IMR-90 (cell line): ENCODE measurements around the gene LATS2.

Experiments
- BHLHE40 ChIP-seq: fragments of 150-350 bp; IDR thresholded peaks from 2 replicates; pipeline ENCODE4 v1.6.1; 2016; ENCODE audit warnings: mild to moderate bottlenecking, low read depth, low read length
- CEBPB ChIP-seq: IDR thresholded peaks from 2 replicates; pipeline ENCODE4 v1.6.1; 2012; ENCODE audit warnings: low read depth, low read length, improper control_type of control experiment
- CHD1 ChIP-seq: IDR thresholded peaks from 2 replicates; pipeline ENCODE4 v1.6.1; 2012; ENCODE audit warnings: low read depth, low read length, improper control_type of control experiment
- CTCF ChIP-seq: conservative IDR thresholded peaks from 2 replicates; pipeline ENCODE4 v1.5.1; 2012; ENCODE audit warnings: mild to moderate bottlenecking, low read depth, low read length, improper control_type of control experiment
- ELK1 ChIP-seq: fragments of 150-350 bp; IDR thresholded peaks from 2 replicates; pipeline ENCODE4 v1.6.1; 2016; ENCODE audit warnings: low read depth, mild to moderate bottlenecking, low read length, moderate library complexity, borderline replicate concordance
- MAZ ChIP-seq: IDR thresholded peaks from 2 replicates; pipeline ENCODE4 v1.6.1; 2012; ENCODE audit warnings: low read depth, mild to moderate bottlenecking, low read length, improper control_type of control experiment, moderate library complexity, borderline replicate concordance
- MXI1 ChIP-seq: IDR thresholded peaks from 2 replicates; pipeline ENCODE4 v1.6.1; 2012; ENCODE audit warnings: low read depth, mild to moderate bottlenecking, low read length, moderate library complexity, borderline replicate concordance
- POLR2A ChIP-seq: IDR thresholded peaks from 2 replicates; pipeline ENCODE4 v1.6.1; 2012; ENCODE audit warnings: mild to moderate bottlenecking, low read depth, low read length
- RAD21 ChIP-seq: IDR thresholded peaks from 2 replicates; pipeline ENCODE4 v1.6.1; 2012; ENCODE audit warnings: low read length, improper control_type of control experiment
- RCOR1 ChIP-seq: IDR thresholded peaks from 2 replicates; pipeline ENCODE4 v1.6.1; 2012; ENCODE audit warnings: mild to moderate bottlenecking, low read length, improper control_type of control experiment; ENCODE audit not compliant: insufficient replicate concordance
- SMC3 ChIP-seq: fragments of 150-350 bp; IDR thresholded peaks from 2 replicates; pipeline ENCODE4 v1.6.1; 2016; ENCODE audit warnings: low read depth, mild to moderate bottlenecking, antibody characterized with exemption, low read length, moderate library complexity
- USF2 ChIP-seq: fragments of 150-350 bp; IDR thresholded peaks from 2 replicates; pipeline ENCODE4 v1.6.1; 2017; ENCODE audit warnings: mild to moderate bottlenecking, antibody characterized with exemption, low read length, low read depth

- no peak for TF ChIP-seq CTCF
- TF ChIP-seq RAD21, result no peak
- TF ChIP-seq POLR2A, result no peak
- no peak for TF ChIP-seq USF2
- no peak for TF ChIP-seq CHD1
- no peak for TF ChIP-seq MXI1
- TF ChIP-seq CEBPB, result no peak
- TF ChIP-seq BHLHE40, result no peak
- TF ChIP-seq RCOR1, result no peak
- no peak for TF ChIP-seq MAZ
- TF ChIP-seq SMC3, result no peak
- no peak for TF ChIP-seq ELK1
These were observed 94.0 kb downstream of the LATS2 start for GRCh38 chr13:20967340-20967739.
